GM12892 (cell line): ENCODE results near the gene HLA-B. TPM values are rescaled to one million over a fixed set of nuclear protein-coding genes. Genes with fewer than 3 reads are reported as not detected.
A peak's percentile ranks its signal among the peaks of the same experiment; 100 is the strongest.
"Not testable (repeated sequence)": the region's sequence is repeated elsewhere in the genome, so short reads cannot be mapped to it uniquely, and the experiment has no call there.

Experiments used
- DNase-seq: peaks from one replicate; pipeline ENCODE4 v3.0.0; 2011; ENCODE audit not compliant: insufficient read length
- FAIRE-seq: peaks from 2 replicates; lab custom pipeline; 2011; peaks lifted over from hg19 to GRCh38; lab: Jason Lieb, UNC
- POLR2A ChIP-seq: IDR thresholded peaks from 2 replicates; pipeline ENCODE4 v1.6.1; 2011; ENCODE audit warnings: low read depth, low read length, control low read depth
- POLR2AphosphoS5 ChIP-seq: IDR thresholded peaks from 2 replicates; pipeline ENCODE4 v1.6.1; 2011; ENCODE audit warnings: low read depth, low read length, control low read depth
- TAF1 ChIP-seq: IDR thresholded peaks from 2 replicates; pipeline ENCODE4 v1.6.1; 2011; ENCODE audit warnings: low read depth, mild to moderate bottlenecking, control low read depth, low read length, borderline replicate concordance
- polyA plus RNA-seq: library from polyadenylated mRNA; unstranded; fragments of >200 nt; gene quantifications from one replicate; pipeline ENCODE4 v1.2.1, GENCODE V29; 2012; ENCODE audit warnings: missing spikeins, inconsistent platforms; ENCODE audit not compliant: missing spikeins

The HLA-B gene
- polyA plus RNA-seq, result 4,038 TPM

GRCh38 chr6:31356946-31357466 lies at the start of gene HLA-B:
Gene HLA-B, minus strand, starts transcription at chr6:31357179. Its CDS starts 21 bp downstream, at chr6:31357158.
- peak; percentile 91 for FAIRE-seq
- peak; percentile 39 for DNase-seq
- TF ChIP-seq POLR2AphosphoS5 (peak; percentile 78), POLR2A (peak; percentile 73; the same call in 1 of the 2 replicates), TAF1 (no peak)

- FAIRE-seq (no peak), DNase-seq (no peak)
- TF ChIP-seq POLR2AphosphoS5, result no peak
- TF ChIP-seq TAF1, result no peak
- TF ChIP-seq POLR2A, result no peak
These were observed 49.0 kb upstream of the HLA-B start for GRCh38 chr6:31405996-31406395.

- DNase-seq, FAIRE-seq: not testable (repeated sequence)
These were observed 47.0 kb upstream of the HLA-B start for GRCh38 chr6:31404061-31404364.

GRCh38 chr6:31403283-31404060 lies 46.5 kb upstream of the HLA-B start, which contains the start of gene MICA:
Gene MICA, plus strand, starts transcription at chr6:31403595. Its CDS starts 38 bp downstream, at chr6:31403633.
- TF ChIP-seq POLR2A, result peak; percentile 23; the same call in 1 of the 2 replicates
- no peak for TF ChIP-seq POLR2AphosphoS5
- no peak for TF ChIP-seq TAF1
- DNase-seq, result peak; percentile 91
- FAIRE-seq, result no peak

GRCh38 chr6:31402324-31403282 lies 45.6 kb upstream of the HLA-B start:
- TF ChIP-seq POLR2AphosphoS5 (no peak), POLR2A (no peak), TAF1 (no peak)
- peak; percentile 14 for FAIRE-seq
- no peak for DNase-seq

GRCh38 chr6:31401403-31401802 lies 44.4 kb upstream of the HLA-B start:
- no peak for TF ChIP-seq POLR2A
- TF ChIP-seq TAF1, result no peak
- no peak for TF ChIP-seq POLR2AphosphoS5
- FAIRE-seq (no peak), DNase-seq (no peak)

- TF ChIP-seq POLR2A (peak; percentile 75), POLR2AphosphoS5 (peak; percentile 53; the same call in 1 of the 2 replicates), TAF1 (peak; percentile 57; the same call in 1 of the 2 replicates)
- FAIRE-seq (no peak), DNase-seq (no peak)
These were observed 43.7 kb upstream of the HLA-B start for GRCh38 chr6:31400467-31401289.

- FAIRE-seq, result peak; percentile 87
- DNase-seq, result peak; percentile 50
- no peak for TF ChIP-seq POLR2A
These were observed 42.8 kb upstream of the HLA-B start for GRCh38 chr6:31399589-31400466.

GRCh38 chr6:31397901-31398525 lies 41.0 kb upstream of the HLA-B start:
- TF ChIP-seq POLR2AphosphoS5 (no peak), TAF1 (no peak), POLR2A (no peak)
- DNase-seq (no peak), FAIRE-seq (no peak)

GRCh38 chr6:31397153-31397499 lies 40.1 kb upstream of the HLA-B start:
- DNase-seq, FAIRE-seq: not testable (repeated sequence)
